GM13976 (cell line): ENCODE measurements around the gene FGFR2.

Source experiments
- DNase-seq: peaks from one replicate; pipeline ENCODE4 v3.0.0; 2012; ENCODE audit warnings: low spot score
- in situ Hi-C: fragments of 300-500 bp; cut with MboI; formaldehyde crosslinking; loops from one replicate; pipeline ENCODE4 v1.12.0; 2022; ENCODE audit warnings: low sequenced_read_pairs, mixed read lengths, inconsistent platforms; ENCODE audit not compliant: unreplicated experiment
- TF ChIP-seq, protein P1 (sequence below): IDR thresholded peaks from 2 replicates; pipeline ENCODE4 v1.5.1; 2012; ENCODE audit warnings: borderline replicate concordance, mild to moderate bottlenecking; ENCODE audit not compliant: insufficient read depth; ENCODE audit errors: extremely low read depth, missing control alignments, control extremely low read depth

Gene FGFR2

DNA sequence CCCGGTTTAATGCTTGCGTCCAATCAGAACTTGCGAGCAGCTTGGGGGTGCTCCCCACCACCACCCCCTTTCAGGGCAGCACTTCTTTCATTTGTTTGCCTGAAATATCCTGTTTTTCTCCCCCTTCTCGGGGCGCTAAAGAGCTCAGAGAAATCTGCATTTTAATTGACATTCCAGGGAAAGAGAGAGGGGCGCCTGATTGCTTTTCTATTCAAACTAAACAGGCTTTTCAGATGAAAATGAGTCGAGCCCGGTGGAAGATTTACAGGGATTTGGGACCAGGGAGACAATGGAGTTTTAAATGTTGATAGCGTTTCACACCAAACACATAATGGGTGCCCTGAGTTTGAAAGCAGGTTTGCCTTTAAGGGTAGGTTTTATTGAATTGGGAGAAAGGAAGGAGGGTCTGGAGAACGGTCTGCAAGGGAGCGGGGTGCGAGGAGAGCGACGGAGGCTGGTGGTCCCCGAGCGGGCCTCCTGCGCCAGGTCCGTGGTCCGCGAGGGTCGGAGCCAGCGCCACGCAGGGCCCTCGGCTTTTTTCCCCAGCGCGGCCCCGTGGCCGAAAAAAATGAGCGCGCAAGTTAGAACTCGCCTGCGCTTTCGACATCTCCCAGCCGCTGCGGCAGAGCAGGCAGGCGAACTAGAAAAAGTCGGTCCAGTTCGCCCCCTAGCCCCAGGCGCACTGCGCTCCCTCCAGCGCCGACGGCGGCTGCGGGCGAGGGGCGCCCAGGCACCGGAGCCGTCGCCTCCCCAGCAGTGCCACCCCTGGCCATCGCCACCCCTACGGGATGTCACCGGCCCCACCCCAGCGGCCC lies 1.3 kb downstream of the FGFR2 start:
- in situ Hi-C loops: no loop called here
- TF ChIP-seq, protein P1, sequence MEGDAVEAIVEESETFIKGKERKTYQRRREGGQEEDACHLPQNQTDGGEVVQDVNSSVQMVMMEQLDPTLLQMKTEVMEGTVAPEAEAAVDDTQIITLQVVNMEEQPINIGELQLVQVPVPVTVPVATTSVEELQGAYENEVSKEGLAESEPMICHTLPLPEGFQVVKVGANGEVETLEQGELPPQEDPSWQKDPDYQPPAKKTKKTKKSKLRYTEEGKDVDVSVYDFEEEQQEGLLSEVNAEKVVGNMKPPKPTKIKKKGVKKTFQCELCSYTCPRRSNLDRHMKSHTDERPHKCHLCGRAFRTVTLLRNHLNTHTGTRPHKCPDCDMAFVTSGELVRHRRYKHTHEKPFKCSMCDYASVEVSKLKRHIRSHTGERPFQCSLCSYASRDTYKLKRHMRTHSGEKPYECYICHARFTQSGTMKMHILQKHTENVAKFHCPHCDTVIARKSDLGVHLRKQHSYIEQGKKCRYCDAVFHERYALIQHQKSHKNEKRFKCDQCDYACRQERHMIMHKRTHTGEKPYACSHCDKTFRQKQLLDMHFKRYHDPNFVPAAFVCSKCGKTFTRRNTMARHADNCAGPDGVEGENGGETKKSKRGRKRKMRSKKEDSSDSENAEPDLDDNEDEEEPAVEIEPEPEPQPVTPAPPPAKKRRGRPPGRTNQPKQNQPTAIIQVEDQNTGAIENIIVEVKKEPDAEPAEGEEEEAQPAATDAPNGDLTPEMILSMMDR: no peak
- no peak for DNase-seq

- DNase-seq: no peak
- in situ Hi-C loops: no loop called here
- TF ChIP-seq, protein P1: no peak
Observed at GRCh38 chr10:121595806-121596688, 2.2 kb downstream of the FGFR2 start.

GRCh38 chr10:121595351-121595805 lies 2.9 kb downstream of the FGFR2 start:
- DNase-seq: no peak
- in situ Hi-C loops: no loop called here
- TF ChIP-seq, protein P1: no peak

- in situ Hi-C loops: no loop called here
- TF ChIP-seq, protein P1: no peak
- no peak for DNase-seq
Observed at GRCh38 chr10:121594623-121595350, 3.5 kb downstream of the FGFR2 start.

DNA sequence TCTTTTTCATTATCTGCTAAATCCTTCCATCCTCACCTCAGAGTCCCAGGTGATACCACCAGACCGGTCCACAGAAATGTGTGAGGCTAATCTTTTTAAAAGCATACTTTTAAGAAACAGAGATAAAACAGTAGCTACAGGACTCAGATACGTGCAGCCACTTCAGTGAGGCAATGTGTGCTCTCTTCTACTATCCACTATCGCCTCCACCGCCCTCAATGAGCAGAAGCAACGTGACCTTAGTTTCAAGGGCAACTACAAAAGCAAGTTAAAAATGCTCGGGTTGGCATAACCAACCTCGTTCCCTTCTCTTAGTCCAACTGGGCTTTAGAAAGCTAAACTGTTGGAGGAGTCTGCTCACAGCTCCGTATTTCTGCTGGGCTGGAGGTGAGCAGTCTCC lies 4.2 kb downstream of the FGFR2 start:
- no peak for DNase-seq
- TF ChIP-seq, protein P1: no peak
- in situ Hi-C loops: no loop called here
